Measurements from ENCODE around the gene SLC25A30. TPM values are rescaled to one million over a fixed set of nuclear protein-coding genes. Genes with fewer than 3 reads are reported as not detected.

The SLC25A30 gene
- total and polyA plus RNA-seq, 10 donors: 5.9 to 31.9 (median 19.0) TPM

DNA sequence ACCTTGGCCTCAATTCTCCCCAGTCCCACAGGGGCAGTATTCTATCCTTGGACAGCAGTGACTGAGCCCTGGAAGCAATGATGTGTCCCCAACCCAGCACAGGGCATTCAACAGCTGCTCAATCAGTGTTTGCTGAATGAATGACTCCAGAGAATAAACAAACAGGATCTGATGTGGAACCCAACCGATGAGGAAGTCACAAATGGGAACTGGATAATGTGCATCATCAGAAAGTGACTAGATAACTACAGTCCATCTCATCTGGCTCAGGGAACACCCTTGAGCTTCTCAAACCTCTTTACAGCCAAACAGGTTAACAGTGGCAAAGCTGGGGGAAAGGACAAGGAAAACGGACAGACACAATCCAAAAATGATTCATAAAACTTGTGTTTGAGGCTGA is 8.2 kb downstream of the SLC25A30 start:
- intact Hi-C loops (cut with DNase I; ENCODE audit: low total_unique reads): loop anchor here (10.0 kb wide), 1 partner anchor 55 kb away; the partner anchor contains the start of gene COG3
- H3K27me3 ChIP-seq (replicated peaks in 1 of 7): no peaks in the 10 kb centered on the region
- TF ChIP-seq POLR2A (IDR thresholded peaks at IDR 0.05) (no peak), POLR2AphosphoS5 (IDR thresholded peaks at IDR 0.05) (no peak)
- TF ChIP-seq, protein P1, sequence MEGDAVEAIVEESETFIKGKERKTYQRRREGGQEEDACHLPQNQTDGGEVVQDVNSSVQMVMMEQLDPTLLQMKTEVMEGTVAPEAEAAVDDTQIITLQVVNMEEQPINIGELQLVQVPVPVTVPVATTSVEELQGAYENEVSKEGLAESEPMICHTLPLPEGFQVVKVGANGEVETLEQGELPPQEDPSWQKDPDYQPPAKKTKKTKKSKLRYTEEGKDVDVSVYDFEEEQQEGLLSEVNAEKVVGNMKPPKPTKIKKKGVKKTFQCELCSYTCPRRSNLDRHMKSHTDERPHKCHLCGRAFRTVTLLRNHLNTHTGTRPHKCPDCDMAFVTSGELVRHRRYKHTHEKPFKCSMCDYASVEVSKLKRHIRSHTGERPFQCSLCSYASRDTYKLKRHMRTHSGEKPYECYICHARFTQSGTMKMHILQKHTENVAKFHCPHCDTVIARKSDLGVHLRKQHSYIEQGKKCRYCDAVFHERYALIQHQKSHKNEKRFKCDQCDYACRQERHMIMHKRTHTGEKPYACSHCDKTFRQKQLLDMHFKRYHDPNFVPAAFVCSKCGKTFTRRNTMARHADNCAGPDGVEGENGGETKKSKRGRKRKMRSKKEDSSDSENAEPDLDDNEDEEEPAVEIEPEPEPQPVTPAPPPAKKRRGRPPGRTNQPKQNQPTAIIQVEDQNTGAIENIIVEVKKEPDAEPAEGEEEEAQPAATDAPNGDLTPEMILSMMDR (IDR thresholded peaks at IDR 0.05 in 8 of 11, conservative IDR thresholded peaks at IDR 0.05 in 3 of 11): no peak
- no peak overlapping the region for H3K4me3 ChIP-seq
- WGBS, 5 donors: 61 to 78% (median 68%) methylated on average over 2 of the region's 2 CpGs
- H3K9me3 ChIP-seq: no peaks in the 10 kb centered on the region
- H3K4me1 ChIP-seq: peaks cover 6 to 43% (median 19%) of the 10 kb centered on the region in 6 donors
- H3K36me3 ChIP-seq: peaks cover 0 to 67% (median 58%) of the 10 kb centered on the region in 6 donors
- no peak for DNase-seq
- peak overlapping the region in 2 of 8 donors; percentile 36 to 43 for H3K27ac ChIP-seq

DNA sequence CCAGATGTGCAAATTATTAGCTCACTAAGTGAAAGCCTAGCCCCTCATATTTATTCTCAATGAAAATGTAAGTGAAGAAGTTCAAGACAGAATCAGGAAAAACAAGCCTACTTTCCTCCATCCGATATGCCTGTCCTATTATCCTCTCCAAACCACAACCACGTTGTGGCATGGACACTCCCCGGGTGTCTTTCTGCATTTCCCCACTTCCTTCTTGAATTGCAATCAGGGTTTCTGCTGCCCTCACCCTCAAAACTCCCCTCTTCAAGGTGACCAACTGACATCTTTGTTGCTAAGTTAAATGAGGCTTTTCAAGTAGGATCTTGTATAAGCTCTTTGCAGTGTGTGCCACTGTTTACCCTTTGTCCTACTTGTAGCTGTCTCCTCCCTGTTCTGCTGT is 11.8 kb downstream of the SLC25A30 start:
- TF ChIP-seq, protein P1 (IDR thresholded peaks at IDR 0.05 in 8 of 11, conservative IDR thresholded peaks at IDR 0.05 in 3 of 11): no peak
- TF ChIP-seq POLR2AphosphoS5 (IDR thresholded peaks at IDR 0.05) (no peak), POLR2A (IDR thresholded peaks at IDR 0.05) (no peak)
- no peak overlapping the region for H3K4me3 ChIP-seq
- H3K9me3 ChIP-seq: no peaks in the 10 kb centered on the region
- DNase-seq: no peak
- intact Hi-C loops (cut with DNase I; ENCODE audit: low total_unique reads): no loop called here
- peaks cover 0 to 100% (median 85%) of the 10 kb centered on the region in 6 donors for H3K36me3 ChIP-seq
- peaks cover 0 to 8% (median 0%) of the 10 kb centered on the region in 6 donors for H3K4me1 ChIP-seq
- 30 to 57% (median 50%) methylated on average over 3 of the region's 3 CpGs for WGBS, 5 donors
- no peaks in the 10 kb centered on the region for H3K27me3 ChIP-seq (replicated peaks in 1 of 7)
- no peak overlapping the region for H3K27ac ChIP-seq

DNA sequence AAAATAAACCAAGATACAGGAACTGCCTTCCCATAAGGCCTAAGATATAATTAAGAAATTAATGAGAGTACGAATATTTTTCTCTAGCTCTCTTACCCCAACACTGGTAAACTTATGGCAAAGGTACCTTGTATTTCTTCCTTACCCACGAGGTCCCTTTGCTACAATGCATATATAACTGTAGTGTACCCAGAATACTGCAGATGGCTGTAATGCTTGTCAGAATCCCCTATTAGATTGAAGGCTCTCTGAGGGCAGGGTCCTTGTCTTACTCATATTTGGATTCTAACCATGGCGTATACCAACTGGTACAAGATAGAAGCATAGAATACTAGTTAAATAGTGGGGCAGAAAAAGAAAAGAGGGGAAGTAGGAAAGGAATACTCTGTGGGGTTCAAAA is 15.1 kb downstream of the SLC25A30 start:
- 83 to 97% (median 92%) methylated on average over 3 of the region's 3 CpGs for whole genome bisulfite sequencing, 5 donors
- no peak overlapping the region for H3K4me3 ChIP-seq
- peaks cover 0 to 100% (median 83%) of the 10 kb centered on the region in 6 donors for H3K36me3 ChIP-seq
- intact Hi-C loops (cut with DNase I; ENCODE audit: low total_unique reads): no loop called here
- H3K27me3 ChIP-seq (replicated peaks in 1 of 7): no peaks in the 10 kb centered on the region
- peaks cover 0 to 16% (median 0%) of the 10 kb centered on the region in 6 donors for H3K4me1 ChIP-seq
- H3K27ac ChIP-seq: no peak overlapping the region
- DNase-seq: no peak
- no peaks in the 10 kb centered on the region for H3K9me3 ChIP-seq
- TF ChIP-seq POLR2AphosphoS5 (IDR thresholded peaks at IDR 0.05) (no peak), POLR2A (IDR thresholded peaks at IDR 0.05) (no peak)
- TF ChIP-seq, protein P1 (IDR thresholded peaks at IDR 0.05 in 8 of 11, conservative IDR thresholded peaks at IDR 0.05 in 3 of 11): no peak

DNA sequence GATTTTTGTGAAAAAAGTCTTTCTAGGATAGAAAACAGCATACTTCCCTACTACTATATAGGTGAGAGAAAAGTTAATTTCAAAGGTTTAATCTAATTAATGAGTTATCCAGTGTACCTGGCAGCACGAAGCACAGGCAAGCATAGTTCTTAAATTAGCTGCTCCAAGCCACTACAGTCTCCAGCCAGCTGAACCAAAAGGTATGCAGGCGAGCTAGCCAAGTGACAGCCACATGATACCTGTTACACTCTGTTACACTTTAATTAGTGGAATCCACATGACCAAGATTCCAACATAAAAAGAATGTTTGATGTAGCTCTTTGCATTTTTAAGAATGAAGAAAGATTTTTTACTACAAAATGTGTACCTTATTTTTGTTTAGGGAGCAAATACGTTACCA is 15.5 kb downstream of the SLC25A30 start:
- Histone ChIP-seq H3K4me1 (peaks cover 0 to 19% (median 0%) of the 10 kb centered on the region in 6 donors), H3K4me3 (no peak overlapping the region), H3K27me3 (replicated peaks in 1 of 7) (no peaks in the 10 kb centered on the region), H3K27ac (no peak overlapping the region), H3K9me3 (no peaks in the 10 kb centered on the region), H3K36me3 (peaks cover 0 to 100% (median 83%) of the 10 kb centered on the region in 6 donors)
- intact Hi-C loops (cut with DNase I; ENCODE audit: low total_unique reads): no loop called here
- WGBS, 5 donors: 80 to 97% (median 90%) methylated on average over 3 of the region's 3 CpGs
- DNase-seq: no peak
- TF ChIP-seq, protein P1 (IDR thresholded peaks at IDR 0.05 in 8 of 11, conservative IDR thresholded peaks at IDR 0.05 in 3 of 11): no peak
- no peak for TF ChIP-seq POLR2A (IDR thresholded peaks at IDR 0.05)
- TF ChIP-seq POLR2AphosphoS5 (IDR thresholded peaks at IDR 0.05): no peak
